Measurements from ENCODE around the gene CDKN1B.

CDKN1B gene

GRCh38 chr12:12722435-12723148, 5.4 kb downstream of the CDKN1B start:
- H2AFZ ChIP-seq (ENCODE audit: low read length): no peak overlapping the region
- H3K4me2 ChIP-seq (ENCODE audit: low read depth, low read length, poor library complexity, severe bottlenecking): peak overlapping the region; percentile 91
- H3K9me2 ChIP-seq (replicated peaks; ENCODE audit: low read depth, low read length): no peaks in the 10 kb centered on the region
- H3K27me3 ChIP-seq (ENCODE audit: insufficient read depth, low read length, poor library complexity, severe bottlenecking): peaks cover 18% of the 10 kb centered on the region
- no peak for TF ChIP-seq EZH2phosphoT487 (IDR thresholded peaks at IDR 0.05; ENCODE audit: borderline replicate concordance)
- no peak for TF ChIP-seq CTCF (conservative IDR thresholded peaks at IDR 0.05; ENCODE audit: low read length)
- H3K4me1 ChIP-seq (ENCODE audit: insufficient read depth, low read length, poor library complexity, severe bottlenecking): peaks cover 26% of the 10 kb centered on the region
- H3K9me3 ChIP-seq (ENCODE audit: insufficient read depth, low read depth, low read length): no peaks in the 10 kb centered on the region
- peak overlapping the region; percentile 99 for H3K4me3 ChIP-seq (ENCODE audit: low read length, poor library complexity, severe bottlenecking)
- peaks cover 86% of the 10 kb centered on the region for H3K79me2 ChIP-seq (ENCODE audit: insufficient read depth, low read length)
- H4K20me1 ChIP-seq (ENCODE audit: insufficient read depth, low read length, poor library complexity, severe bottlenecking): peaks cover 38% of the 10 kb centered on the region
- peaks cover 6% of the 10 kb centered on the region; the same call in 1 of the 2 replicates for H3F3A ChIP-seq (ENCODE audit: low read depth)
- H3K36me3 ChIP-seq (ENCODE audit: insufficient read depth, low read length): peaks cover 38% of the 10 kb centered on the region
- peak overlapping the region; percentile 100 for H3K9ac ChIP-seq (ENCODE audit: low read depth, low read length, poor library complexity, severe bottlenecking)

GRCh38 chr12:12723149-12723680, 6.0 kb downstream of the CDKN1B start:
- Histone ChIP-seq H2AFZ (ENCODE audit: low read length) (no peak overlapping the region), H3K4me2 (ENCODE audit: low read depth, low read length, poor library complexity, severe bottlenecking) (peak overlapping the region; percentile 91), H3K4me3 (ENCODE audit: low read length, poor library complexity, severe bottlenecking) (peak overlapping the region; percentile 99), H3K9me3 (ENCODE audit: insufficient read depth, low read depth, low read length) (no peaks in the 10 kb centered on the region), H3K9me2 (replicated peaks; ENCODE audit: low read depth, low read length) (no peaks in the 10 kb centered on the region), H3K4me1 (ENCODE audit: insufficient read depth, low read length, poor library complexity, severe bottlenecking) (peaks cover 29% of the 10 kb centered on the region), H3K36me3 (ENCODE audit: insufficient read depth, low read length) (peaks cover 35% of the 10 kb centered on the region), H3F3A (ENCODE audit: low read depth) (peaks cover 6% of the 10 kb centered on the region; the same call in 1 of the 2 replicates), H3K9ac (ENCODE audit: low read depth, low read length, poor library complexity, severe bottlenecking) (peak overlapping the region; percentile 100), H4K20me1 (ENCODE audit: insufficient read depth, low read length, poor library complexity, severe bottlenecking) (peaks cover 33% of the 10 kb centered on the region), H3K27me3 (ENCODE audit: insufficient read depth, low read length, poor library complexity, severe bottlenecking) (peaks cover 12% of the 10 kb centered on the region), H3K79me2 (ENCODE audit: insufficient read depth, low read length) (peaks cover 86% of the 10 kb centered on the region)
- TF ChIP-seq CTCF (conservative IDR thresholded peaks at IDR 0.05; ENCODE audit: low read length): no peak
- no peak for TF ChIP-seq EZH2phosphoT487 (IDR thresholded peaks at IDR 0.05; ENCODE audit: borderline replicate concordance)

GRCh38 chr12:12723681-12724420, 6.7 kb downstream of the CDKN1B start:
- no peaks in the 10 kb centered on the region for H3K9me2 ChIP-seq (replicated peaks; ENCODE audit: low read depth, low read length)
- peaks cover 29% of the 10 kb centered on the region for H3K36me3 ChIP-seq (ENCODE audit: insufficient read depth, low read length)
- no peak for TF ChIP-seq EZH2phosphoT487 (IDR thresholded peaks at IDR 0.05; ENCODE audit: borderline replicate concordance)
- TF ChIP-seq CTCF (conservative IDR thresholded peaks at IDR 0.05; ENCODE audit: low read length): no peak
- peaks cover 6% of the 10 kb centered on the region; the same call in 1 of the 2 replicates for H3F3A ChIP-seq (ENCODE audit: low read depth)
- peak overlapping the region; percentile 91 for H3K4me2 ChIP-seq (ENCODE audit: low read depth, low read length, poor library complexity, severe bottlenecking)
- H3K4me3 ChIP-seq (ENCODE audit: low read length, poor library complexity, severe bottlenecking): peak overlapping the region; percentile 99
- H3K27me3 ChIP-seq (ENCODE audit: insufficient read depth, low read length, poor library complexity, severe bottlenecking): peaks cover 6% of the 10 kb centered on the region
- H3K79me2 ChIP-seq (ENCODE audit: insufficient read depth, low read length): peaks cover 86% of the 10 kb centered on the region
- peak overlapping the region; percentile 100 for H3K9ac ChIP-seq (ENCODE audit: low read depth, low read length, poor library complexity, severe bottlenecking)
- peaks cover 27% of the 10 kb centered on the region for H4K20me1 ChIP-seq (ENCODE audit: insufficient read depth, low read length, poor library complexity, severe bottlenecking)
- no peaks in the 10 kb centered on the region for H3K9me3 ChIP-seq (ENCODE audit: insufficient read depth, low read depth, low read length)
- H3K4me1 ChIP-seq (ENCODE audit: insufficient read depth, low read length, poor library complexity, severe bottlenecking): peaks cover 33% of the 10 kb centered on the region
- H2AFZ ChIP-seq (ENCODE audit: low read length): no peak overlapping the region
